SK-N-SH (cell line): ENCODE measurements around the gene WDR5B. TPM values are rescaled to one million over a fixed set of nuclear protein-coding genes. Genes with fewer than 3 reads are reported as not detected.

ENCODE experiments used
- CTCF ChIA-PET: fragments of 300-600, 350-600 bp; formaldehyde crosslinking; extraction: SDS; loops from one replicate; lab custom pipeline; 2021; lab: Yijun Ruan, JAX
- POLR2A ChIA-PET: fragments of 350-600 bp; sonication (Branson Sonifier 250); formaldehyde crosslinking; extraction: SDS; loops from one replicate; lab custom pipeline; 2020; ENCODE audit warnings: antibody characterized with exemption, inconsistent platforms; lab: Yijun Ruan, JAX
- DNase-seq: peaks from one replicate; pipeline ENCODE4 v3.0.0; 2012
- H2AFZ ChIP-seq: fragments of 200-600 bp; sonication (generic); 2 replicates; pipeline ENCODE4 v1.8.1; 2016; ENCODE audit warnings: antibody characterized with exemption, mild to moderate bottlenecking, low read depth
- H3F3A ChIP-seq: fragments of 200-600 bp; sonication (generic); replicated peaks from 2 replicates; pipeline ENCODE3; 2016; ENCODE audit warnings: antibody characterized with exemption, mild to moderate bottlenecking; ENCODE audit not compliant: insufficient read depth
- H3K27ac ChIP-seq, 2 experiments: fragments of 200-500 bp in 1 of 2; fragments of 200-600 bp in 1 of 2; sonication (Bioruptor generic) in 1 of 2; sonication (generic), shearing (Covaris generic) in 1 of 2; 2 replicates each; pipeline versions ENCODE4 v1.5.1 to v1.6.1; 2014 to 2016; ENCODE audit warnings: low read depth in 2 of 2, inconsistent platforms in 1 of 2, low read length in 1 of 2, mild to moderate bottlenecking in 1 of 2, mixed read lengths in 1 of 2
- H3K27me3 ChIP-seq: fragments of 200-600 bp; sonication (generic), shearing (Covaris generic); 2 replicates; pipeline ENCODE4 v1.6.1; 2016; ENCODE audit warnings: mixed run types; ENCODE audit not compliant: insufficient read depth
- H3K36me3 ChIP-seq, 2 experiments: fragments of 200-500 bp in 1 of 2; fragments of 200-600 bp in 1 of 2; sonication (Bioruptor generic) in 1 of 2; sonication (generic) in 1 of 2; replicated peaks in 1 of 2; 2 replicates each; pipeline versions ENCODE3 to v1.5.1; 2014 to 2016; ENCODE audit warnings: low read length in 1 of 2, mild to moderate bottlenecking in 1 of 2; ENCODE audit not compliant: insufficient read depth in 2 of 2, control insufficient read depth in 1 of 2
- H3K4me1 ChIP-seq, 2 experiments: fragments of 200-500 bp in 1 of 2; fragments of 200-600 bp in 1 of 2; sonication (Bioruptor generic) in 1 of 2; sonication (generic), shearing (Covaris generic) in 1 of 2; 2 replicates each; pipeline versions ENCODE4 v1.5.1 to v1.6.1; 2014 to 2016; ENCODE audit warnings: low read depth in 1 of 2, low read length in 1 of 2, mixed run types in 1 of 2; ENCODE audit not compliant: insufficient read depth in 2 of 2, control insufficient read depth in 1 of 2
- H3K4me2 ChIP-seq: fragments of 200-600 bp; sonication (generic), shearing (Covaris generic); 2 replicates; pipeline ENCODE4 v1.6.1; 2017; ENCODE audit warnings: mixed run types
- H3K4me3 ChIP-seq, 2 experiments: fragments of 200-500 bp in 1 of 2; fragments of 200-600 bp in 1 of 2; sonication (Bioruptor generic) in 1 of 2; sonication (generic), shearing (Covaris generic) in 1 of 2; 2 replicates each; pipeline versions ENCODE4 v1.5.1 to v1.8.1; 2014 to 2016; ENCODE audit warnings: low read depth in 2 of 2, inconsistent platforms in 1 of 2, low read length in 1 of 2, mild to moderate bottlenecking in 1 of 2, mixed read lengths in 1 of 2, moderate library complexity in 1 of 2
- H3K79me2 ChIP-seq: fragments of 200-600 bp; sonication (generic); 2 replicates; pipeline ENCODE4 v1.8.1; 2017; ENCODE audit warnings: mild to moderate bottlenecking; ENCODE audit not compliant: insufficient read depth
- H3K9ac ChIP-seq: fragments of 200-600 bp; sonication (generic); 2 replicates; pipeline ENCODE4 v1.6.1; 2017; ENCODE audit warnings: mixed run types
- H3K9me2 ChIP-seq: fragments of 200-600 bp; sonication (generic); 2 replicates; pipeline ENCODE4 v1.6.1; 2017; ENCODE audit warnings: mixed run types
- H3K9me3 ChIP-seq: fragments of 200-600 bp; sonication (generic); 2 replicates; pipeline ENCODE4 v1.6.1; 2017; ENCODE audit warnings: mixed run types, mild to moderate bottlenecking, moderate library complexity
- H4K20me1 ChIP-seq: fragments of 200-600 bp; sonication (generic); 2 replicates; pipeline ENCODE4 v1.6.1; 2017; ENCODE audit warnings: mild to moderate bottlenecking, mixed run types; ENCODE audit not compliant: insufficient read depth
- CHD2 ChIP-seq: fragments of 150-350 bp; IDR thresholded peaks from 2 replicates; pipeline ENCODE4 v1.6.1; 2018; ENCODE audit warnings: low read length; ENCODE audit not compliant: partially characterized antibody
- ELF1 ChIP-seq: IDR thresholded peaks from 2 replicates; pipeline ENCODE4 v1.4.0; 2012
- FOSL2 ChIP-seq: IDR thresholded peaks from 2 replicates; pipeline ENCODE4 v1.4.0; 2012; ENCODE audit warnings: low read depth, mild to moderate bottlenecking, moderate library complexity, borderline replicate concordance
- FOXJ3 ChIP-seq: sonication (generic); formaldehyde crosslinking; IDR thresholded peaks from 2 replicates; pipeline ENCODE4 v1.5.1; 2020; ENCODE audit warnings: mild to moderate bottlenecking, missing genetic modification reagents
- GABPA ChIP-seq: IDR thresholded peaks from 2 replicates; pipeline ENCODE4 v1.4.0; 2012; ENCODE audit warnings: low read depth, mild to moderate bottlenecking
- GATA2 ChIP-seq: sonication (generic); formaldehyde crosslinking; IDR thresholded peaks from 2 replicates; pipeline ENCODE4 v1.5.0; 2020; ENCODE audit warnings: mild to moderate bottlenecking, missing genetic modification reagents
- IRF3 ChIP-seq: fragments of 150-350 bp; IDR thresholded peaks from 2 replicates; pipeline ENCODE4 v1.6.1; 2016; ENCODE audit warnings: mild to moderate bottlenecking, low read depth, low read length
- JUND ChIP-seq: IDR thresholded peaks from 2 replicates; pipeline ENCODE4 v1.4.0; 2012
- MEF2A ChIP-seq: IDR thresholded peaks from 2 replicates; pipeline ENCODE4 v1.4.0; 2012; ENCODE audit warnings: low read depth, borderline replicate concordance
- PBX3 ChIP-seq: IDR thresholded peaks from 2 replicates; pipeline ENCODE4; 2012
- POLR2AphosphoS5 ChIP-seq: IDR thresholded peaks from 2 replicates; pipeline ENCODE4 v1.6.1; 2012; ENCODE audit warnings: low read depth, low read length
- RCOR1 ChIP-seq: fragments of 150-350 bp; IDR thresholded peaks from 2 replicates; pipeline ENCODE4 v1.6.1; 2017; ENCODE audit warnings: antibody characterized with exemption, low read length
- RXRA ChIP-seq: IDR thresholded peaks from 2 replicates; pipeline ENCODE4 v1.4.0; 2012; ENCODE audit warnings: low read depth, mild to moderate bottlenecking, borderline replicate concordance
- SIN3A ChIP-seq: IDR thresholded peaks from 2 replicates; pipeline ENCODE4 v1.6.1; 2012; ENCODE audit warnings: low read depth, mild to moderate bottlenecking, low read length, moderate library complexity, borderline replicate concordance
- ZBTB33 ChIP-seq: IDR thresholded peaks from 2 replicates; pipeline ENCODE4 v1.4.0; 2012; ENCODE audit warnings: low read depth, borderline replicate concordance
- WGBS: methylation state at CpG from one replicate; pipeline ENCODE4 v1.1.6; 2017; ENCODE audit warnings: low lambda C conversion rate; 5-methylcytosine and 5-hydroxymethylcytosine counted together
- polyA plus RNA-seq, 3 experiments: library from polyadenylated mRNA; depleted of rRNA; stranded (reverse); fragments of >200 nt; gene quantifications; 2 replicates each; pipeline ENCODE4 v1.2.3, GENCODE V29; 2012

WDR5B gene
- polyA plus RNA-seq, 1 of the 3 experiments (the other 2 are of a cell fraction), result 2.2 TPM

GRCh38 chr3:122415762-122416654 lies at the start of gene WDR5B (continued):
- TF ChIP-seq GATA2 (CRISPR knock-in tag) (no peak), GABPA (peak; percentile 84), FOSL2 (no peak), PBX3 (peak; percentile 85), IRF3 (no peak), ZBTB33 (no peak), MEF2A (no peak), RCOR1 (no peak)
- TF ChIP-seq, all 33 proteins: peak for 13

- TF ChIP-seq JUND (no peak), CHD2 (no peak), ZBTB33 (no peak), POLR2AphosphoS5 (no peak), IRF3 (no peak), FOSL2 (no peak), FOXJ3 (no peak), RXRA (no peak), ELF1 (no peak), GABPA (no peak), SIN3A (no peak), MEF2A (no peak), PBX3 (no peak)
- no peak overlapping the region for H3K4me3 ChIP-seq
- no peak for DNase-seq
- no peak overlapping the region for H3K4me2 ChIP-seq
- peaks cover 57% of the 10 kb centered on the region for H3K79me2 ChIP-seq
- no peak overlapping the region for H3K27ac ChIP-seq
- ChIA-PET POLR2A (no interaction called here), CTCF (interaction anchor here (0.6 kb wide), 1 partner anchor 109 kb away, joined by 3 read pairs; no protein-coding TSS in a partner anchor)
- H3F3A ChIP-seq, result no peaks in the 10 kb centered on the region
- no peaks in the 10 kb centered on the region for H3K9me3 ChIP-seq
- no peaks in the 10 kb centered on the region for H3K9me2 ChIP-seq
- 0 out of 4 replicates have a peak, but pooled peaks cover 0 to 2% of the 10 kb centered on the region in 2 experiments for H3K4me1 ChIP-seq
- H3K36me3 ChIP-seq, result peaks cover 48 to 55% of the 10 kb centered on the region in 2 experiments
- peaks cover 17% of the 10 kb centered on the region for H4K20me1 ChIP-seq
- H3K9ac ChIP-seq, result no peak overlapping the region
- H3K27me3 ChIP-seq, result no peaks in the 10 kb centered on the region
- H2AFZ ChIP-seq, result no peak overlapping the region
- 93% methylated on average over 1 of the region's 1 CpG for whole genome bisulfite sequencing
Measured at GRCh38 chr3:122464659-122465058, 48.8 kb upstream of the WDR5B start.
